ENCODE data around the gene ADAMTS7.
"Not testable (repeated sequence)": the region's sequence is repeated elsewhere in the genome, so short reads cannot be mapped to it uniquely, and the experiment has no call there.

ADAMTS7 gene

DNA sequence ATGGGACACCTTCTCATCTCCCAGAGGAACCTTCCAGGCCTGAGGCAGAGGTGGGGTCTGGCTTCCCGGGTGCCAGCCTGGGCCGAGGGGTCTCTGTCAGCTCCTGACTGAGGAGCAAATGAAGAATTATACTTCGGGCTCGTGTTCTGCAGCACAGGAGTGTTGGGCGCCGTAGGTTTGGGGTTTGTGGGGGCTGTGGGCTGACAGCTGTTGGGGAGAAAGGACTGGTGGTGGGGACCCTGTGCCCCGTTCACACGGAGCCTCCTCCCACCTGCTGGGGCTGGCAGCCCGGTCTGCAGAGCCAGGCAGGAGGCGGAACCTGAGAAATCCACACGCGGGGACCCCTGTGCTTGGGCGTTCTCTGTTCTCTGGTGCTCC lies 59.7 kb downstream of the ADAMTS7 start:
- no peak for DNase-seq

- DNase-seq: peak; percentile 22
These were observed 60.2 kb downstream of the ADAMTS7 start for GRCh38 chr15:78750974-78751601.

GRCh38 chr15:78750566-78750965 lies 60.7 kb downstream of the ADAMTS7 start:
- no peak for DNase-seq

DNA sequence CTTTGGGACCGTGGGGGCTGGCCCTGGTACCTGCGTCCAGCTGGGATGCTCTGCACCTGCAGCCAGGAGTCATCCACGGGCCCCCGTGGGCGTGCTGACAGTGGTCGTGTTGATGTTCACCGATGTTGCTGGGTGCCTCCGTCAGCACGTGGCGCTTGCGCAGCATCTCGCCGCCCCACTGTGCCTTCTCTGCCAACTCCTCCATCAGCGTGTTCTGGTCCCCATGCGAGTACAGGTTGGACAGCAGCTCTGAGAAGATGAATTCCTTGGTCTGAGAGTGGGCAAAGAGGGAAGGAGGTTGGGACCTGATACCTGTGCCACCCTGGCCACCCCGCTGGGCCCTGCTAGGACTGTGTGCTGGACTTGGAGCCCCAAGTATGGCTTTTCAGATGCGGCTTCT lies 61.4 kb downstream of the ADAMTS7 start:
- no peak for DNase-seq

GRCh38 chr15:78747877-78748276 lies 63.4 kb downstream of the ADAMTS7 start:
- not testable (repeated sequence) for DNase-seq

DNA sequence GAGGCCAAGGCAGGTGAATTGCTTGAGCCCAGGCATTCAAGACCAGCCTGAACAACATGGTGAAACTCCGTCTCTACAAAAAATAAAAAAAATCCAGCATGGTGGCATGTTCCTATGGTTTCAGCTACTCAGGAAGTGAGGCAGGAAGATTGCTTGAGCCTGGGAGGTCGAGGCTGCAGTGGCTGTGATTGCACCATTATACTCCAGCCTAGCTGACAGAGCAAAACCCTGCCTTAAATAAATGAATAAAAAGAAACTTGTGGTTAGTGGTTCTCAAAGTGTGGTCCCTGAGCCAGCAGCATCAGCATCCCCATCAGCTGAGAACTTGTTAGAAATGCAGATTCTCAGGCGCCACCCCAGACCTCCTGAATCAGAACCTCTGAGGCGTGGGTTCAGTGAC lies 69.6 kb downstream of the ADAMTS7 start:
- DNase-seq: not testable (repeated sequence)

- no peak for DNase-seq
These were observed 70.4 kb downstream of the ADAMTS7 start for GRCh38 chr15:78740904-78741274.

- DNase-seq: no peak
These were observed 71.0 kb downstream of the ADAMTS7 start for GRCh38 chr15:78739996-78740903.

DNA sequence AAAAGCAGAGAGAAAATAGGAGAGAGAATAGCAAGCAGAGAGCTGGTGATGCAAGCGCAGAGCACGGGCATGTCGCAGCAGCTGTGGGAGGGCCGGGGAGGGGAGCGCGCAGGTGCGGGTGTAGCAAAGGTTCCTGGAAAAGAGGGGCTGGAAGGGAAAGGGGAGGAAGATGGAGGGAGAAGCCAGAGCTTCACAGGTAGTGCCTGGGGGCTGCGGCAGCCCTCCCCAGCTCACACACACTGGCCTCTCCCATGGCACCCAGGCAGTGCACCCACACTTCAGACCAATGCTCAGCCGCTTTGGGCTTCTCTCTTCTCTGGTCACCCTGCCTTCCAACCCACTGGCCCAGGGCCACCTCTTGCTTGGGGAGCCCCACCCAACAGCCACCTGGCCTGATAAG lies 72.1 kb downstream of the ADAMTS7 start:
- no peak for DNase-seq

- DNase-seq: peak; percentile 46
These were observed 73.2 kb downstream of the ADAMTS7 start for GRCh38 chr15:78737931-78738558.

GRCh38 chr15:78737187-78737820 lies 74.0 kb downstream of the ADAMTS7 start:
- DNase-seq: no peak

DNA sequence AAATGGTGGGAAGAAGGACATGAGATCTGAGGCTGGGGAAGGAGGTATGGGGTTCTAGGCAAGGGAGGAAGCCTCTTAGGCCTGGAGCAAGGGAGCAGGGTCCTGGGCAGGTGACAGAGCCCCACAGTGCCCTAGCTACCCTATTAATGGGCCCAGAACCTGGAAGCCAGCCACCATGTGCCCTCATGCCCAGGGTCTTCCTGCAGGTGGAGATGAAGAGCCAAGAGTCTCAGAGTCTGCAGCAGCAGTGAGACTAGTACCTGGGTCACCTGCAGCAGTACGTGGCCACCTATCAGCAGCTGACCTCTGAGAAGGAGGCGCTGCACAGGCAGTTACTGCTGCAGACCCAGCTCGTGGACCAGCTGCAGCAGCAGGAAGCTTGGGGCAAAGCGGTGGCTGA lies 75.0 kb downstream of the ADAMTS7 start:
- not testable (repeated sequence) for DNase-seq

DNA sequence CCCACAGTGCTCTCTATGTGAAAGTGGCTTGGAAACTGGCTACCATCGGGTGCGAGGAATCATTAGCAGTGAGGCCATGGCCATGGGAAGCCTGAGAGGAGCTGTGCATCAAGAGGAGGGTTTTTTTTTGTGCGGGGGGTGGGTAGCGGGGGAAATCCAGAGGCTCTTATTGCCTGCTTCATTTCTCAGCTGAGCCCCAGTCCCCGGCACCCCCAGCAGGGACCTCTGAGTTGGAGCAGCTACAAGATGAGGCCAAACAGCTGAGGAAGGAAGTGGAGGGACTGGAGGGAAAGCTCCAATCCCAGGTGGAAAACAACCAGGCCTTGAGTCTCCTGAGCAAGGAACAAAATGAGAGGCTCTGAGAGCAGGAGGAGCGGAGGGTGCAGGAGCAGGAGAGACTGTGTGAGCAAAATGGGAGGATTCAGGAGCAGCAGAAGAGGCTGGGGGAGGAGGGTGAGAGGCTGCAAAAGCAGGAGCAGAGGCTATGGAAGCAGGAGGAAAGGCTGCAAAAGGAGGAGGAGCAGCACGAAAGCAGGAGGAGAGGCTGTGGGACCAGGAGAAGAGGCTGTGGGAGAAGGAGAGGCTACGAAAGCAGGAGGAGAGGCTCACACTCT lies 76.7 kb downstream of the ADAMTS7 start:
- no peak for DNase-seq

DNA sequence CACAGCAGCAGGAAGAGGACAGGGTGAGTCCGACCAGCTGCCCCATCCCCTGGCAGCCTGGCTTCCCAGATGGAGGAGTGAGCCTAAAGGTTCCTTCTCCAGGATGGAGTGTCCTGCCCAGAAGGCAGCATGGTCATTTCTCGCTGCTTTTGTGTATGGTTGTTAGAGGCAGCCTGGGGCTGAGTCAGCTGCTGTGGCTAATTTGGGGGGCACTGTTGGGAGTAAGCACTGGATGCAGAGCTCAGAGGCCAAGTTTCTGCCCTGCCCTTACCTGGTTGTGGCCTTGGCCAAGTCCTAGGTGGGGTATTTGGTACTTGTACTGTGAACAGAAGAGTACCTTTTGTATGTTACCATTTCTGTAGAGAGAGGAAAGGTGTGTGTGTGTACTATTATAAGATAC lies 78.6 kb downstream of the ADAMTS7 start:
- no peak for DNase-seq

DNA sequence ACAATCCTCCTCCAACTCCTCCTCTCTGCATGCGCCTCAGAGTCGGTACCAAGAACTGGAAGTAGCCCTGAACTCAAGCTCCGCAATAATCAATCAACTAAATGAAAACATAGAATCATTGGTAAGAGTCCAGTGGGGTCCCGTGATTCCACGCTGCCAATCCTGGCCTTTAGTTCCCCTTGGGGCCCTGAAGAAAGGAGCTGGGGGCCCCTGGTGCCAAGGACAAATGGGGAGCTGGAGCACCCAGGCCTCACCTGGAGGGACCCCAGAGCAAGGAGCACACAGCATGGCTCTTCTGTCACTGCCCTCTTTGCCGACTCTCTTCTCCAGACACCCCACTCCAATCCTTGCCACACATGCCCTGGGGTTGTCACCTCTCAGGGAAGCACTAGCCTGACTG lies 80.3 kb downstream of the ADAMTS7 start:
- DNase-seq: no peak

- DNase-seq: not testable (repeated sequence)
These were observed 82.8 kb downstream of the ADAMTS7 start for GRCh38 chr15:78728427-78728826.

DNA sequence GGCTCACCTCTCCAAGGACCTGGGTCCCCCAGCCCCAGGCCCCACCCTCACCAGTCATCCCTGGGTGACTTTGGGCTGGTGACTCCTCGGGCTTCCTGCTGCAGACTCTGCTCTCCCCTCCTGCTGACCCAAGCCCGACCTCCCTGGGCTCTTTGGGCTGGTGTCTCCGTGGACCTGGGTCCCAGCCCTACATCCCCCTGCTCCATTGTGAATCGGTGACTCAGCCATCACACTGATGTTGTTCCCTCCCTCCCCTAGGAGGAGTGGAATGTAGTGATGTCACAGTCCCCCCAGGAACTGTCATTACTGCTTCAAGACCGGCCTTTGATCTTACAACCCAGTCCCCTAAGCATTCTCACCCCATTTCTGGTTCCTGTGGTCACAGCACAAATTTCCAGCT lies 83.7 kb downstream of the ADAMTS7 start:
- no peak for DNase-seq

GRCh38 chr15:78726870-78727551 lies 84.3 kb downstream of the ADAMTS7 start:
- DNase-seq: no peak

GRCh38 chr15:78719819-78720450 lies 91.3 kb downstream of the ADAMTS7 start:
- DNase-seq: not testable (repeated sequence)

DNA sequence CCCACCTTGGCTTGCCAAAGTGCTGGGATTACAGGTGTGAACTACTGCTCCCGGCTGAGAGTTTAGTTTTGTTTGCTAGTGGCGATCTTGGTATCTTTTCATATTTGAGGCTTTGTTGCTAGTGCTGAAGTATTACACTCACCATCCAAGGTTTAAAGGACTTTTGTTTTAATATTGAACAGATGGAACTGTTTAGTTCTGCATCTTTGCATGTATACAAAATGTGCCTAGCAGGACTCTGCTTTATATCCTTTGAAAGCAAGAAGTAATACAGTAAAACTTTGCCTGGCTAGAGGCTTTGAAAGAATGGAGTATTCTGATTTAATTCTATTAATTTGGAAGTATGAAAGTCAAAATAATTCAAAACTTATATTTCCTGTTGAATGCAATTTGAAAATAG lies 92.4 kb downstream of the ADAMTS7 start:
- no peak for DNase-seq

- no peak for DNase-seq
These were observed 93.2 kb downstream of the ADAMTS7 start for GRCh38 chr15:78717956-78718656.
